Caco-2 (cell line): ENCODE measurements around the gene FGFRL1. TPM values are rescaled to one million over a fixed set of nuclear protein-coding genes. Genes with fewer than 3 reads are reported as not detected.

Experiments
- BruUV-seq: library from RNA; stranded (reverse); fragments of 400-500 nt; replicated peaks from 2 replicates; lab custom pipeline; 2021; lab: Mats Ljungman, UMichigan
- CTCF ChIA-PET: fragments of 300-600 bp; sonication (Branson Sonifier 250); formaldehyde crosslinking; loops from one replicate; lab custom pipeline; 2022; ENCODE audit warnings: antibody characterized with exemption; lab: Charles Lee
- POLR2A ChIA-PET: fragments of 300-600 bp; sonication (Branson Sonifier 250); formaldehyde crosslinking; loops from one replicate; lab custom pipeline; 2022; ENCODE audit warnings: antibody characterized with exemption; lab: Charles Lee
- DNase-seq, 2 experiments: peaks; one replicate each; pipeline versions ENCODE4 v3.0.0 to v3.0.0-alpha.2; 2020 to 2022
- H3K27me3 ChIP-seq: replicated peaks from 2 replicates; pipeline ENCODE4 v1.6.0; 2011; ENCODE audit warnings: low read length; ENCODE audit not compliant: control insufficient read depth, insufficient read depth
- H3K36me3 ChIP-seq: 2 replicates; pipeline ENCODE4 v1.5.1; 2011; ENCODE audit warnings: low read length; ENCODE audit not compliant: control insufficient read depth, insufficient read depth
- H3K4me1 ChIP-seq: fragments of 250-450 bp; sonication (Bioruptor Pico); 2 replicates; pipeline ENCODE4 v1.5.1; 2020; ENCODE audit warnings: mild to moderate bottlenecking
- H3K4me3 ChIP-seq: 2 replicates; pipeline ENCODE4 v1.5.1; 2011; ENCODE audit warnings: low read depth, mild to moderate bottlenecking, control low read depth, low read length
- H3K9me3 ChIP-seq: fragments of 250-450 bp; sonication (Bioruptor Pico); 2 replicates; pipeline ENCODE4 v1.5.1; 2020; ENCODE audit warnings: mild to moderate bottlenecking, moderate library complexity
- H3K27ac Mint-ChIP-seq: one replicate; pipeline ENCODE4 v1.8.0; 2022; ENCODE audit warnings: mixed read lengths; ENCODE audit not compliant: unreplicated experiment
- H3K27me3 Mint-ChIP-seq: one replicate; pipeline ENCODE4 v1.8.0; 2022; ENCODE audit warnings: mixed read lengths; ENCODE audit not compliant: insufficient read depth, unreplicated experiment
- H3K36me3 Mint-ChIP-seq: one replicate; pipeline ENCODE4 v1.8.0; 2022; ENCODE audit warnings: mild to moderate bottlenecking, mixed read lengths; ENCODE audit not compliant: insufficient read depth, unreplicated experiment
- H3K4me1 Mint-ChIP-seq: one replicate; pipeline ENCODE4 v1.8.0; 2022; ENCODE audit warnings: low read depth, mixed read lengths; ENCODE audit not compliant: unreplicated experiment
- H3K4me3 Mint-ChIP-seq: one replicate; pipeline ENCODE4 v1.8.0; 2022; ENCODE audit warnings: mild to moderate bottlenecking, moderate library complexity, mixed read lengths; ENCODE audit not compliant: unreplicated experiment
- H3K9me3 Mint-ChIP-seq: one replicate; pipeline ENCODE4 v1.8.0; 2022; ENCODE audit warnings: mixed read lengths; ENCODE audit not compliant: unreplicated experiment
- CTCF ChIP-seq, 2 experiments: fragments of 200-600 bp in 1 of 2; IDR thresholded peaks; 1 replicate in 1 of 2; 2 replicates in 1 of 2; pipeline versions ENCODE4 v1.5.1 to v1.8.0; 2011 to 2022; ENCODE audit warnings: antibody characterized with exemption in 1 of 2, control low read depth in 1 of 2, inconsistent platforms in 1 of 2, low read depth in 1 of 2, low read length in 1 of 2, mild to moderate bottlenecking in 1 of 2, moderate library complexity in 1 of 2; ENCODE audit not compliant: insufficient read depth in 1 of 2, severe bottlenecking in 1 of 2, unreplicated experiment in 1 of 2
- intact Hi-C: fragments of 100-400 bp; cut with micrococcal nuclease; formaldehyde crosslinking; loops from one replicate; pipeline ENCODE4 v1.10.0; 2022; ENCODE audit not compliant: unreplicated experiment
- total RNA-seq: library from RNA; stranded (reverse); gene quantifications from 2 replicates; pipeline ENCODE4 v1.2.3, GENCODE V29; 2022

The FGFRL1 gene
- total RNA-seq, 1 experiment from 2014 or later, result 26.0 TPM

- Histone ChIP-seq H3K4me3 (no peak overlapping the region), H3K27me3 (no peaks in the 10 kb centered on the region), H3K9me3 (no peaks in the 10 kb centered on the region), H3K4me1 (no peaks in the 10 kb centered on the region), H3K36me3 (no peaks in the 10 kb centered on the region)
- no peak for TF ChIP-seq CTCF (IDR thresholded peaks at IDR 0.05; ENCODE audit: insufficient read depth in 1 of 2, low read depth in 1 of 2, low read length in 1 of 2, severe bottlenecking in 1 of 2, unreplicated experiment in 1 of 2)
- H3K4me1 Mint-ChIP-seq, result no peaks in the 10 kb centered on the region
- CTCF ChIA-PET, result no interaction called here
- intact Hi-C loops, result no loop called here
- no TSS peak for BruUV-seq
- H3K9me3 Mint-ChIP-seq, result no peaks in the 10 kb centered on the region
- no peaks in the 10 kb centered on the region for H3K27me3 Mint-ChIP-seq
- H3K4me3 Mint-ChIP-seq, result no peak overlapping the region
- H3K36me3 Mint-ChIP-seq, result peaks cover 34% of the 10 kb centered on the region
- POLR2A ChIA-PET, result no interaction called here
- DNase-seq, result no peak
- H3K27ac Mint-ChIP-seq, result no peak overlapping the region
Observed at GRCh38 chr4:1029529-1029928, 18.1 kb downstream of the FGFRL1 start.

- Mint-ChIP-seq H3K36me3 (peaks cover 29% of the 10 kb centered on the region), H3K9me3 (no peaks in the 10 kb centered on the region), H3K4me3 (no peak overlapping the region), H3K27ac (no peak overlapping the region), H3K27me3 (no peaks in the 10 kb centered on the region), H3K4me1 (no peaks in the 10 kb centered on the region)
- CTCF ChIA-PET, result no interaction called here
- Histone ChIP-seq H3K4me1 (no peaks in the 10 kb centered on the region), H3K4me3 (no peak overlapping the region), H3K27me3 (no peaks in the 10 kb centered on the region), H3K9me3 (no peaks in the 10 kb centered on the region), H3K36me3 (no peaks in the 10 kb centered on the region)
- POLR2A ChIA-PET, result no interaction called here
- BruUV-seq, result no TSS peak
- DNase-seq, result no peak
- TF ChIP-seq CTCF (IDR thresholded peaks at IDR 0.05; ENCODE audit: insufficient read depth in 1 of 2, low read depth in 1 of 2, low read length in 1 of 2, severe bottlenecking in 1 of 2, unreplicated experiment in 1 of 2), result no peak
- intact Hi-C loops, result no loop called here
Observed at GRCh38 chr4:1030031-1030430, 18.6 kb downstream of the FGFRL1 start.

- Histone ChIP-seq H3K9me3 (no peaks in the 10 kb centered on the region), H3K4me1 (no peaks in the 10 kb centered on the region), H3K27me3 (no peaks in the 10 kb centered on the region), H3K4me3 (no peak overlapping the region), H3K36me3 (no peaks in the 10 kb centered on the region)
- ChIA-PET CTCF (no interaction called here), POLR2A (no interaction called here)
- no peak overlapping the region for H3K27ac Mint-ChIP-seq
- no peak for DNase-seq
- no peaks in the 10 kb centered on the region for H3K27me3 Mint-ChIP-seq
- peaks cover 24% of the 10 kb centered on the region for H3K36me3 Mint-ChIP-seq
- intact Hi-C loops, result no loop called here
- H3K9me3 Mint-ChIP-seq, result no peaks in the 10 kb centered on the region
- BruUV-seq, result no TSS peak
- no peak for TF ChIP-seq CTCF (IDR thresholded peaks at IDR 0.05; ENCODE audit: insufficient read depth in 1 of 2, low read depth in 1 of 2, low read length in 1 of 2, severe bottlenecking in 1 of 2, unreplicated experiment in 1 of 2)
- H3K4me1 Mint-ChIP-seq, result no peaks in the 10 kb centered on the region
- H3K4me3 Mint-ChIP-seq, result no peak overlapping the region
Observed at GRCh38 chr4:1030559-1030958, 19.1 kb downstream of the FGFRL1 start.
